Measurements from ENCODE around the gene INPP5D. TPM values are rescaled to one million over a fixed set of nuclear protein-coding genes. Genes with fewer than 3 reads are reported as not detected.

Gene INPP5D
- polyA plus RNA-seq, 3 donors = 30.6 to 90.2 (median 54.8) TPM

GRCh38 chr2:233168919-233169318, 108.8 kb downstream of the INPP5D start:
- H3K36me3 Mint-ChIP-seq = peaks cover 63 to 69% of the 10 kb centered on the region in 2 donors
- H3K4me3 ChIP-seq (replicated peaks in 1 of 3; ENCODE audit: low read depth in 2 of 3, low read length in 3 of 3) = no peak overlapping the region
- peak overlapping the region in 5 of 7 donors; percentile 10 to 62 (median 51) for H3K27ac Mint-ChIP-seq
- H3K4me2 ChIP-seq (replicated peaks; ENCODE audit: extremely low read depth, low read length, poor library complexity, severe bottlenecking) = no peak overlapping the region
- peak overlapping the region in 1 of 2 donors; percentile 52 for H3K27ac ChIP-seq (ENCODE audit: low read depth in 1 of 2, low read length in 2 of 2)
- H3K4me1 Mint-ChIP-seq = peaks cover 4% of the 10 kb centered on the region
- no peak for TF ChIP-seq CTCF (IDR thresholded peaks at IDR 0.05)
- H3K4me1 ChIP-seq (ENCODE audit: control insufficient read depth in 1 of 2, insufficient read depth in 2 of 2, low read length in 2 of 2) = peaks cover 34 to 36% of the 10 kb centered on the region in 2 donors
- intact Hi-C loops (cut with micrococcal nuclease) = no loop called here
- H3K36me3 ChIP-seq (replicated peaks in 1 of 2; ENCODE audit: control insufficient read depth in 1 of 2, insufficient read depth in 2 of 2, low read length in 2 of 2) = peaks cover 64 to 76% of the 10 kb centered on the region in 2 donors
- peaks cover 31% of the 10 kb centered on the region for H3K79me2 ChIP-seq (ENCODE audit: insufficient read depth, low read length)
- no peaks in the 10 kb centered on the region for H3K9me3 ChIP-seq (replicated peaks in 1 of 2; ENCODE audit: control insufficient read depth in 1 of 2, insufficient read depth in 1 of 2, low read length in 2 of 2)
- DNase-seq = no peak
- peaks cover 0 to under 1% (median 0%) of the 10 kb centered on the region in 3 donors for H3K27me3 Mint-ChIP-seq (ENCODE audit: low read depth in 3 of 3)
- no peak overlapping the region for H2AFZ ChIP-seq (ENCODE audit: insufficient read depth, low read depth, low read length, poor library complexity, severe bottlenecking)
- peak overlapping the region in 1 of 2 donors; percentile 6 for H3K4me3 Mint-ChIP-seq
- H4K20me1 ChIP-seq (ENCODE audit: insufficient read depth, low read length) = peaks cover 18% of the 10 kb centered on the region
- H3K9me3 Mint-ChIP-seq = no peaks in the 10 kb centered on the region
- WGBS (ENCODE audit: insufficient coverage) = 96% methylated on average over 7 of the region's 11 CpGs
- H3K9ac ChIP-seq (ENCODE audit: insufficient read depth, low read length, poor library complexity, severe bottlenecking) = no peak overlapping the region
- H3K27me3 ChIP-seq (ENCODE audit: control insufficient read depth in 2 of 2, insufficient read depth in 2 of 2, low read length in 2 of 2) = no peaks in the 10 kb centered on the region

GRCh38 chr2:233171344-233171743, 111.2 kb downstream of the INPP5D start:
- Histone ChIP-seq H3K4me2 (replicated peaks; ENCODE audit: extremely low read depth, low read length, poor library complexity, severe bottlenecking) (no peak overlapping the region), H3K4me3 (replicated peaks in 1 of 3; ENCODE audit: low read depth in 2 of 3, low read length in 3 of 3) (no peak overlapping the region), H3K4me1 (ENCODE audit: control insufficient read depth in 1 of 2, insufficient read depth in 2 of 2, low read length in 2 of 2) (peaks cover 10 to 12% of the 10 kb centered on the region in 2 donors), H3K9me3 (replicated peaks in 1 of 2; ENCODE audit: control insufficient read depth in 1 of 2, insufficient read depth in 1 of 2, low read length in 2 of 2) (no peaks in the 10 kb centered on the region), H3K79me2 (ENCODE audit: insufficient read depth, low read length) (peaks cover 22% of the 10 kb centered on the region), H3K9ac (ENCODE audit: insufficient read depth, low read length, poor library complexity, severe bottlenecking) (no peak overlapping the region), H4K20me1 (ENCODE audit: insufficient read depth, low read length) (peaks cover 40% of the 10 kb centered on the region), H2AFZ (ENCODE audit: insufficient read depth, low read depth, low read length, poor library complexity, severe bottlenecking) (no peak overlapping the region), H3K27ac (ENCODE audit: low read depth in 1 of 2, low read length in 2 of 2) (peak overlapping the region in 1 of 2 donors; percentile 45), H3K36me3 (replicated peaks in 1 of 2; ENCODE audit: control insufficient read depth in 1 of 2, insufficient read depth in 2 of 2, low read length in 2 of 2) (peaks cover 78 to 94% of the 10 kb centered on the region in 2 donors), H3K27me3 (ENCODE audit: control insufficient read depth in 2 of 2, insufficient read depth in 2 of 2, low read length in 2 of 2) (no peaks in the 10 kb centered on the region)
- Mint-ChIP-seq H3K27ac (no peak overlapping the region), H3K27me3 (ENCODE audit: low read depth in 3 of 3) (peaks cover 0 to 2% (median 0%) of the 10 kb centered on the region in 3 donors), H3K9me3 (no peaks in the 10 kb centered on the region), H3K4me3 (no peak overlapping the region), H3K4me1 (peaks cover 4% of the 10 kb centered on the region), H3K36me3 (peaks cover 72 to 93% of the 10 kb centered on the region in 2 donors)
- TF ChIP-seq CTCF (IDR thresholded peaks at IDR 0.05) = no peak
- WGBS (ENCODE audit: insufficient coverage) = no CpG with 5 or more reads among the region's 2 CpGs
- intact Hi-C loops (cut with micrococcal nuclease) = no loop called here
- no peak for DNase-seq

Data from CD14-positive monocyte (primary cell).